HEK293 (cell line): ENCODE measurements around the gene GALNT4.
A peak's percentile ranks its signal among the peaks of the same experiment; 100 is the strongest.

Experiments
- GLI4 ChIP-seq: fragments of 450-650 bp; formaldehyde crosslinking; IDR thresholded peaks from 2 replicates; pipeline ENCODE4 v1.5.1; 2016; ENCODE audit warnings: missing biosample characterization, missing genetic modification characterization
- GLIS2 ChIP-seq: fragments of 450-650 bp; formaldehyde crosslinking; IDR thresholded peaks from 2 replicates; pipeline ENCODE4 v1.5.1; 2016; ENCODE audit warnings: missing biosample characterization, missing genetic modification characterization
- KLF16 ChIP-seq: fragments of 450-650 bp; formaldehyde crosslinking; IDR thresholded peaks from 2 replicates; pipeline ENCODE4 v1.5.1; 2017; ENCODE audit warnings: missing biosample characterization, missing genetic modification characterization
- PRDM1 ChIP-seq: fragments of 450-650 bp; formaldehyde crosslinking; IDR thresholded peaks from 2 replicates; pipeline ENCODE4; 2016; ENCODE audit warnings: missing biosample characterization, missing genetic modification characterization
- SCRT2 ChIP-seq: fragments of 450-650 bp; formaldehyde crosslinking; IDR thresholded peaks from 2 replicates; pipeline ENCODE4 v1.5.1; 2016; ENCODE audit warnings: missing biosample characterization, missing genetic modification characterization
- SP7 ChIP-seq: fragments of 450-650 bp; formaldehyde crosslinking; IDR thresholded peaks from 2 replicates; pipeline ENCODE4 v1.5.1; 2016; ENCODE audit warnings: missing biosample characterization, missing genetic modification characterization
- ZEB2 ChIP-seq: fragments of 450-650 bp; formaldehyde crosslinking; IDR thresholded peaks from 2 replicates; pipeline ENCODE4 v1.5.1; 2016; ENCODE audit warnings: missing biosample characterization, missing genetic modification characterization
- ZFP3 ChIP-seq: fragments of 450-650 bp; formaldehyde crosslinking; IDR thresholded peaks from 2 replicates; pipeline ENCODE4 v1.5.1; 2016; ENCODE audit warnings: low read depth, missing biosample characterization, missing genetic modification characterization
- ZNF2 ChIP-seq: fragments of 450-650 bp; formaldehyde crosslinking; IDR thresholded peaks from 2 replicates; pipeline ENCODE4 v1.5.1; 2016; ENCODE audit warnings: missing biosample characterization, missing genetic modification characterization
- ZNF202 ChIP-seq: fragments of 450-650 bp; formaldehyde crosslinking; IDR thresholded peaks from 2 replicates; pipeline ENCODE4 v1.5.1; 2016; ENCODE audit warnings: missing biosample characterization, missing genetic modification characterization, borderline replicate concordance
- ZNF335 ChIP-seq: fragments of 450-650 bp; formaldehyde crosslinking; conservative IDR thresholded peaks from 2 replicates; pipeline ENCODE4 v1.5.1; 2016; ENCODE audit warnings: missing biosample characterization, missing genetic modification characterization
- ZNF350 ChIP-seq: fragments of 450-650 bp; formaldehyde crosslinking; IDR thresholded peaks from 2 replicates; pipeline ENCODE4 v1.5.0; 2017; ENCODE audit warnings: missing biosample characterization, mild to moderate bottlenecking, missing genetic modification characterization
- ZNF426 ChIP-seq: fragments of 450-650 bp; formaldehyde crosslinking; IDR thresholded peaks from 2 replicates; pipeline ENCODE4 v1.5.1; 2017; ENCODE audit warnings: missing biosample characterization, missing genetic modification characterization, mild to moderate bottlenecking, inconsistent platforms, moderate library complexity
- ZNF544 ChIP-seq: fragments of 450-650 bp; formaldehyde crosslinking; IDR thresholded peaks from 2 replicates; pipeline ENCODE4 v1.5.0; 2017; ENCODE audit warnings: missing biosample characterization, missing genetic modification characterization
- ZNF571 ChIP-seq: fragments of 450-650 bp; formaldehyde crosslinking; IDR thresholded peaks from 2 replicates; pipeline ENCODE4 v1.5.0; 2017; ENCODE audit warnings: missing biosample characterization, missing genetic modification characterization
- ZNF621 ChIP-seq: fragments of 450-650 bp; formaldehyde crosslinking; IDR thresholded peaks from 2 replicates; pipeline ENCODE4 v1.5.1; 2017; ENCODE audit warnings: missing biosample characterization, missing genetic modification characterization
- ZNF629 ChIP-seq: fragments of 450-650 bp; formaldehyde crosslinking; IDR thresholded peaks from 2 replicates; pipeline ENCODE4 v1.5.1; 2017; ENCODE audit warnings: missing biosample characterization, missing genetic modification characterization
- ZNF654 ChIP-seq: fragments of 450-650 bp; formaldehyde crosslinking; IDR thresholded peaks from 2 replicates; pipeline ENCODE4 v1.5.1; 2016; ENCODE audit warnings: low read depth, missing biosample characterization, missing genetic modification characterization
- TF ChIP-seq, protein P1 (sequence below): fragments of 450-650 bp; IDR thresholded peaks from 2 replicates; pipeline ENCODE4 v1.5.1; 2018; ENCODE audit warnings: missing biosample characterization, missing genetic modification characterization
- TF ChIP-seq, protein P2 (sequence below): fragments of 450-650 bp; formaldehyde crosslinking; IDR thresholded peaks from 2 replicates; pipeline ENCODE4 v1.5.1; 2016; ENCODE audit warnings: missing biosample characterization, missing genetic modification characterization
- TF ChIP-seq, protein P3 (sequence below): fragments of 450-650 bp; formaldehyde crosslinking; IDR thresholded peaks from 2 replicates; pipeline ENCODE4 v1.5.1; 2016; ENCODE audit warnings: missing biosample characterization, missing genetic modification characterization
- TF ChIP-seq, protein P4 (sequence below): fragments of 450-650 bp; formaldehyde crosslinking; conservative IDR thresholded peaks from 2 replicates; pipeline ENCODE4 v1.5.1; 2016; ENCODE audit warnings: low read depth, missing biosample characterization, missing genetic modification characterization
- TF ChIP-seq, protein P5 (sequence below): fragments of 450-650 bp; formaldehyde crosslinking; IDR thresholded peaks from 2 replicates; pipeline ENCODE4 v1.5.1; 2016; ENCODE audit warnings: missing biosample characterization, missing genetic modification characterization
- TF ChIP-seq, protein P6 (sequence below): fragments of 450-650 bp; formaldehyde crosslinking; conservative IDR thresholded peaks from 2 replicates; pipeline ENCODE4 v1.5.1; 2016; ENCODE audit warnings: low read depth, missing biosample characterization, missing genetic modification characterization

The GALNT4 gene

DNA sequence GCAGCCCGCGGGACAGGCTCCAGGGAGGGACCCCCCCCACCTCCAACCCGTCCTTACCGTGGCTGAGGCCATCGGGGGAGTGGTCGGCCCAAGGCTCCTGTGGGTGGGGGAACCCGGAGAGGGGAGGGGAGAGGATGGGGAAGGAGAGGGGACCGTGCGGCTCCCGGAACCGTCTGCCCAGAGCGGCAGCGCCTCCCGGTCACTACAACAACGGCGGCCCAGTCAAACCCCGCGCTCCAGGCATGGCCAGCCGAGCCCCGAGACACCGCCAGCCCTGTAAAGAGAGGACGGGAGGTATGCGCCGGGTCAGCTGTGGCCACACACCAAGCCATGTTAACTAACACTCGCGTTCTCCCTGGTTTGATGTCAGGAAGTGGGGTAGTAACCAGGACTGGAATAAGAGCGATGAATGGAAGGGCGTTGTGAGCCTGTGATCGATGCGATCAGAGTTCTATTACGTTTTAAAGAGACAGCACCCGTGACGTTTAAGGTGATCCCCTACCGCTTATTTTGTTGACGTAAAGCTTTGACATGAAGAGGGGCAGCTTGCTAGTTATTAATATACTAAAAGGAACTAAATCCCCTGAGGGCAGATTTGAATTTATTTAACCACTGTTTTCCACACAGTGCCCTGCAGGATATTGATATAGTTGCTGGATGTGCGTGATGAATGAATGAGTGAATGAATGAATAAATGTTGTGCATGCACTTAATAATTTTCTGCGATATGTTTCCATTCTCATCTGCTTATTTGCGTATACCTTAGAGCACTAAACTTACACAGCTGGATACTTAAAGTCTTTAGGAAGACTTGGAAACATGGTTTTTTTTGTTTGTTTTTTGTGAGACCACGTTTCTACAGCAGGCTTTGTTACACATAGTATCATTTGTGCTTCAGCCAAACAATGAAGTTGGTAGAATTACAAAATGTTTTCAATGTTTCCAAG, 1.5 kb upstream of the GALNT4 start, which contains the start of gene POC1B (continued):
- TF ChIP-seq ZEB2 (tag by site-specific recombination) = peak; percentile 88
- TF ChIP-seq, protein P1, sequence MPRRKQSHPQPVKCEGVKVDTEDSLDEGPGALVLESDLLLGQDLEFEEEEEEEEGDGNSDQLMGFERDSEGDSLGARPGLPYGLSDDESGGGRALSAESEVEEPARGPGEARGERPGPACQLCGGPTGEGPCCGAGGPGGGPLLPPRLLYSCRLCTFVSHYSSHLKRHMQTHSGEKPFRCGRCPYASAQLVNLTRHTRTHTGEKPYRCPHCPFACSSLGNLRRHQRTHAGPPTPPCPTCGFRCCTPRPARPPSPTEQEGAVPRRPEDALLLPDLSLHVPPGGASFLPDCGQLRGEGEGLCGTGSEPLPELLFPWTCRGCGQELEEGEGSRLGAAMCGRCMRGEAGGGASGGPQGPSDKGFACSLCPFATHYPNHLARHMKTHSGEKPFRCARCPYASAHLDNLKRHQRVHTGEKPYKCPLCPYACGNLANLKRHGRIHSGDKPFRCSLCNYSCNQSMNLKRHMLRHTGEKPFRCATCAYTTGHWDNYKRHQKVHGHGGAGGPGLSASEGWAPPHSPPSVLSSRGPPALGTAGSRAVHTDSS = peak; percentile 22; the same call in 1 of the 2 replicates
- TF ChIP-seq ZNF202 (tag by site-specific recombination) = no peak
- TF ChIP-seq PRDM1 (tag by site-specific recombination) = no peak
- peak; percentile 91 for TF ChIP-seq SP7 (tag by site-specific recombination)
- TF ChIP-seq, protein P2, sequence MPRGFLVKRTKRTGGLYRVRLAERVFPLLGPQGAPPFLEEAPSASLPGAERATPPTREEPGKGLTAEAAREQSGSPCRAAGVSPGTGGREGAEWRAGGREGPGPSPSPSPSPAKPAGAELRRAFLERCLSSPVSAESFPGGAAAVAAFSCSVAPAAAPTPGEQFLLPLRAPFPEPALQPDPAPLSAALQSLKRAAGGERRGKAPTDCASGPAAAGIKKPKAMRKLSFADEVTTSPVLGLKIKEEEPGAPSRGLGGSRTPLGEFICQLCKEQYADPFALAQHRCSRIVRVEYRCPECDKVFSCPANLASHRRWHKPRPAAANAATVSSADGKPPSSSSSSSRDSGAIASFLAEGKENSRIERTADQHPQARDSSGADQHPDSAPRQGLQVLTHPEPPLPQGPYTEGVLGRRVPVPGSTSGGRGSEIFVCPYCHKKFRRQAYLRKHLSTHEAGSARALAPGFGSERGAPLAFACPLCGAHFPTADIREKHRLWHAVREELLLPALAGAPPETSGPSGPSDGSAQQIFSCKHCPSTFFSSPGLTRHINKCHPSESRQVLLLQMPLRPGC (tag by site-specific recombination) = peak; percentile 79
- peak; percentile 59; the same call in 1 of the 2 replicates for TF ChIP-seq GLI4 (tag by site-specific recombination)
- peak; percentile 71; the same call in 1 of the 2 replicates for TF ChIP-seq ZNF335
- TF ChIP-seq ZFP3 (tag by site-specific recombination) = no peak
- TF ChIP-seq, protein P3, sequence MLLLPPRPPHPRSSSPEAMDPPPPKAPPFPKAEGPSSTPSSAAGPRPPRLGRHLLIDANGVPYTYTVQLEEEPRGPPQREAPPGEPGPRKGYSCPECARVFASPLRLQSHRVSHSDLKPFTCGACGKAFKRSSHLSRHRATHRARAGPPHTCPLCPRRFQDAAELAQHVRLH (tag by site-specific recombination) = peak; percentile 97
- TF ChIP-seq, protein P4, sequence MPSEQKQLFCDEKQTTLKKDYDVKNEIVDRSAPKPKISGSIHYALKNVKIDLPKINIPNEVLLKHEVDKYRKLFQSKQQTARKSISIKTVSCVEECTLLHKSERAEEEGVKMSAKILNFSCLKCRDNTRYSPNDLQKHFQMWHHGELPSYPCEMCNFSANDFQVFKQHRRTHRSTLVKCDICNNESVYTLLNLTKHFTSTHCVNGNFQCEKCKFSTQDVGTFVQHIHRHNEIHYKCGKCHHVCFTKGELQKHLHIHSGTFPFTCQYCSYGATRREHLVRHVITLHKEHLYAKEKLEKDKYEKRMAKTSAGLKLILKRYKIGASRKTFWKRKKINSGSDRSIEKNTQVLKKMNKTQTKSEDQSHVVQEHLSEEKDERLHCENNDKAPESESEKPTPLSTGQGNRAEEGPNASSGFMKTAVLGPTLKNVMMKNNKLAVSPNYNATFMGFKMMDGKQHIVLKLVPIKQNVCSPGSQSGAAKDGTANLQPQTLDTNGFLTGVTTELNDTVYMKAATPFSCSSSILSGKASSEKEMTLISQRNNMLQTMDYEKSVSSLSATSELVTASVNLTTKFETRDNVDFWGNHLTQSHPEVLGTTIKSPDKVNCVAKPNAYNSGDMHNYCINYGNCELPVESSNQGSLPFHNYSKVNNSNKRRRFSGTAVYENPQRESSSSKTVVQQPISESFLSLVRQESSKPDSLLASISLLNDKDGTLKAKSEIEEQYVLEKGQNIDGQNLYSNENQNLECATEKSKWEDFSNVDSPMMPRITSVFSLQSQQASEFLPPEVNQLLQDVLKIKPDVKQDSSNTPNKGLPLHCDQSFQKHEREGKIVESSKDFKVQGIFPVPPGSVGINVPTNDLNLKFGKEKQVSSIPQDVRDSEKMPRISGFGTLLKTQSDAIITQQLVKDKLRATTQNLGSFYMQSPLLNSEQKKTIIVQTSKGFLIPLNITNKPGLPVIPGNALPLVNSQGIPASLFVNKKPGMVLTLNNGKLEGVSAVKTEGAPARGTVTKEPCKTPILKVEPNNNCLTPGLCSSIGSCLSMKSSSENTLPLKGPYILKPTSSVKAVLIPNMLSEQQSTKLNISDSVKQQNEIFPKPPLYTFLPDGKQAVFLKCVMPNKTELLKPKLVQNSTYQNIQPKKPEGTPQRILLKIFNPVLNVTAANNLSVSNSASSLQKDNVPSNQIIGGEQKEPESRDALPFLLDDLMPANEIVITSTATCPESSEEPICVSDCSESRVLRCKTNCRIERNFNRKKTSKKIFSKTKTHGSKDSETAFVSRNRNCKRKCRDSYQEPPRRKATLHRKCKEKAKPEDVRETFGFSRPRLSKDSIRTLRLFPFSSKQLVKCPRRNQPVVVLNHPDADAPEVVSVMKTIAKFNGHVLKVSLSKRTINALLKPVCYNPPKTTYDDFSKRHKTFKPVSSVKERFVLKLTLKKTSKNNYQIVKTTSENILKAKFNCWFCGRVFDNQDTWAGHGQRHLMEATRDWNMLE (tag by site-specific recombination) = peak; percentile 97
- no peak for TF ChIP-seq ZNF350 (tag by site-specific recombination)
- peak; percentile 14; the same call in 1 of the 2 replicates for TF ChIP-seq ZNF654 (tag by site-specific recombination)
- peak; percentile 99 for TF ChIP-seq ZNF629 (tag by site-specific recombination)
- no peak for TF ChIP-seq ZNF426
- peak; percentile 90 for TF ChIP-seq GLIS2
- TF ChIP-seq ZNF621 (tag by site-specific recombination) = no peak
- TF ChIP-seq ZNF544 (tag by site-specific recombination) = no peak
- peak; percentile 70 for TF ChIP-seq ZNF2 (tag by site-specific recombination)
- 0 out of 2 replicates have a peak, but pooled peaks have one; percentile 10 for TF ChIP-seq SCRT2 (tag by site-specific recombination)
- peak; percentile 91 for TF ChIP-seq KLF16 (tag by site-specific recombination)
- TF ChIP-seq, protein P5, sequence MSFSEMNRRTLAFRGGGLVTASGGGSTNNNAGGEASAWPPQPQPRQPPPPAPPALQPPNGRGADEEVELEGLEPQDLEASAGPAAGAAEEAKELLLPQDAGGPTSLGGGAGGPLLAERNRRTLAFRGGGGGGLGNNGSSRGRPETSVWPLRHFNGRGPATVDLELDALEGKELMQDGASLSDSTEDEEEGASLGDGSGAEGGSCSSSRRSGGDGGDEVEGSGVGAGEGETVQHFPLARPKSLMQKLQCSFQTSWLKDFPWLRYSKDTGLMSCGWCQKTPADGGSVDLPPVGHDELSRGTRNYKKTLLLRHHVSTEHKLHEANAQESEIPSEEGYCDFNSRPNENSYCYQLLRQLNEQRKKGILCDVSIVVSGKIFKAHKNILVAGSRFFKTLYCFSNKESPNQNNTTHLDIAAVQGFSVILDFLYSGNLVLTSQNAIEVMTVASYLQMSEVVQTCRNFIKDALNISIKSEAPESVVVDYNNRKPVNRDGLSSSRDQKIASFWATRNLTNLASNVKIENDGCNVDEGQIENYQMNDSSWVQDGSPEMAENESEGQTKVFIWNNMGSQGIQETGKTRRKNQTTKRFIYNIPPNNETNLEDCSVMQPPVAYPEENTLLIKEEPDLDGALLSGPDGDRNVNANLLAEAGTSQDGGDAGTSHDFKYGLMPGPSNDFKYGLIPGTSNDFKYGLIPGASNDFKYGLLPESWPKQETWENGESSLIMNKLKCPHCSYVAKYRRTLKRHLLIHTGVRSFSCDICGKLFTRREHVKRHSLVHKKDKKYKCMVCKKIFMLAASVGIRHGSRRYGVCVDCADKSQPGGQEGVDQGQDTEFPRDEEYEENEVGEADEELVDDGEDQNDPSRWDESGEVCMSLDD = peak; percentile 72
- no peak for TF ChIP-seq ZNF571
- TF ChIP-seq, protein P6, sequence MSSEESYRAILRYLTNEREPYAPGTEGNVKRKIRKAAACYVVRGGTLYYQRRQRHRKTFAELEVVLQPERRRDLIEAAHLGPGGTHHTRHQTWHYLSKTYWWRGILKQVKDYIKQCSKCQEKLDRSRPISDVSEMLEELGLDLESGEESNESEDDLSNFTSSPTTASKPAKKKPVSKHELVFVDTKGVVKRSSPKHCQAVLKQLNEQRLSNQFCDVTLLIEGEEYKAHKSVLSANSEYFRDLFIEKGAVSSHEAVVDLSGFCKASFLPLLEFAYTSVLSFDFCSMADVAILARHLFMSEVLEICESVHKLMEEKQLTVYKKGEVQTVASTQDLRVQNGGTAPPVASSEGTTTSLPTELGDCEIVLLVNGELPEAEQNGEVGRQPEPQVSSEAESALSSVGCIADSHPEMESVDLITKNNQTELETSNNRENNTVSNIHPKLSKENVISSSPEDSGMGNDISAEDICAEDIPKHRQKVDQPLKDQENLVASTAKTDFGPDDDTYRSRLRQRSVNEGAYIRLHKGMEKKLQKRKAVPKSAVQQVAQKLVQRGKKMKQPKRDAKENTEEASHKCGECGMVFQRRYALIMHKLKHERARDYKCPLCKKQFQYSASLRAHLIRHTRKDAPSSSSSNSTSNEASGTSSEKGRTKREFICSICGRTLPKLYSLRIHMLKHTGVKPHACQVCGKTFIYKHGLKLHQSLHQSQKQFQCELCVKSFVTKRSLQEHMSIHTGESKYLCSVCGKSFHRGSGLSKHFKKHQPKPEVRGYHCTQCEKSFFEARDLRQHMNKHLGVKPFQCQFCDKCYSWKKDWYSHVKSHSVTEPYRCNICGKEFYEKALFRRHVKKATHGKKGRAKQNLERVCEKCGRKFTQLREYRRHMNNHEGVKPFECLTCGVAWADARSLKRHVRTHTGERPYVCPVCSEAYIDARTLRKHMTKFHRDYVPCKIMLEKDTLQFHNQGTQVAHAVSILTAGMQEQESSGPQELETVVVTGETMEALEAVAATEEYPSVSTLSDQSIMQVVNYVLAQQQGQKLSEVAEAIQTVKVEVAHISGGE (tag by site-specific recombination) = peak; percentile 99
